Calu3 (cell line): ENCODE results near the gene RARA. TPM values are rescaled to one million over a fixed set of nuclear protein-coding genes. Genes with fewer than 3 reads are reported as not detected.

Experiments
- BruUV-seq: library from RNA; stranded (reverse); fragments of 400-500 nt; replicated peaks from 2 replicates; lab custom pipeline; 2021; lab: Mats Ljungman, UMichigan
- CTCF ChIA-PET: fragments of 300-600 bp; sonication (Branson Sonifier 250); formaldehyde crosslinking; loops from one replicate; lab custom pipeline; 2022; ENCODE audit warnings: antibody characterized with exemption; lab: Charles Lee
- DNase-seq: peaks from one replicate; pipeline ENCODE4 v3.0.0; 2022
- H3K27ac Mint-ChIP-seq: one replicate; pipeline ENCODE4 v1.8.0; 2022; ENCODE audit warnings: mixed read lengths; ENCODE audit not compliant: unreplicated experiment
- H3K27me3 Mint-ChIP-seq: one replicate; pipeline ENCODE4 v1.8.0; 2022; ENCODE audit warnings: mixed read lengths; ENCODE audit not compliant: unreplicated experiment
- H3K36me3 Mint-ChIP-seq: one replicate; pipeline ENCODE4 v1.8.0; 2022; ENCODE audit warnings: mild to moderate bottlenecking, moderate library complexity, mixed read lengths; ENCODE audit not compliant: insufficient read depth, unreplicated experiment
- H3K4me1 Mint-ChIP-seq: one replicate; pipeline ENCODE4 v1.8.0; 2022; ENCODE audit warnings: mild to moderate bottlenecking, low read depth, mixed read lengths; ENCODE audit not compliant: unreplicated experiment
- H3K4me3 Mint-ChIP-seq: one replicate; pipeline ENCODE4 v1.8.0; 2022; ENCODE audit warnings: mild to moderate bottlenecking, low read depth, moderate library complexity, mixed read lengths; ENCODE audit not compliant: unreplicated experiment
- H3K9me3 Mint-ChIP-seq: one replicate; pipeline ENCODE4 v1.8.0; 2022; ENCODE audit warnings: low read depth, mixed read lengths; ENCODE audit not compliant: unreplicated experiment
- intact Hi-C: fragments of 100-400 bp; cut with micrococcal nuclease; formaldehyde crosslinking; loops from one replicate; pipeline ENCODE4 v1.10.0; 2022; ENCODE audit not compliant: unreplicated experiment
- total RNA-seq: library from RNA; stranded (reverse); gene quantifications from 2 replicates; pipeline ENCODE4 v1.2.3, GENCODE V29; 2022
- TF ChIP-seq, protein P1 (sequence below): fragments of 200-600 bp; IDR thresholded peaks from one replicate; pipeline ENCODE4 v1.8.0; 2022; ENCODE audit warnings: antibody characterized with exemption; ENCODE audit not compliant: unreplicated experiment

Gene RARA
- total RNA-seq, 1 experiment from 2014 or later, result 150 TPM

DNA sequence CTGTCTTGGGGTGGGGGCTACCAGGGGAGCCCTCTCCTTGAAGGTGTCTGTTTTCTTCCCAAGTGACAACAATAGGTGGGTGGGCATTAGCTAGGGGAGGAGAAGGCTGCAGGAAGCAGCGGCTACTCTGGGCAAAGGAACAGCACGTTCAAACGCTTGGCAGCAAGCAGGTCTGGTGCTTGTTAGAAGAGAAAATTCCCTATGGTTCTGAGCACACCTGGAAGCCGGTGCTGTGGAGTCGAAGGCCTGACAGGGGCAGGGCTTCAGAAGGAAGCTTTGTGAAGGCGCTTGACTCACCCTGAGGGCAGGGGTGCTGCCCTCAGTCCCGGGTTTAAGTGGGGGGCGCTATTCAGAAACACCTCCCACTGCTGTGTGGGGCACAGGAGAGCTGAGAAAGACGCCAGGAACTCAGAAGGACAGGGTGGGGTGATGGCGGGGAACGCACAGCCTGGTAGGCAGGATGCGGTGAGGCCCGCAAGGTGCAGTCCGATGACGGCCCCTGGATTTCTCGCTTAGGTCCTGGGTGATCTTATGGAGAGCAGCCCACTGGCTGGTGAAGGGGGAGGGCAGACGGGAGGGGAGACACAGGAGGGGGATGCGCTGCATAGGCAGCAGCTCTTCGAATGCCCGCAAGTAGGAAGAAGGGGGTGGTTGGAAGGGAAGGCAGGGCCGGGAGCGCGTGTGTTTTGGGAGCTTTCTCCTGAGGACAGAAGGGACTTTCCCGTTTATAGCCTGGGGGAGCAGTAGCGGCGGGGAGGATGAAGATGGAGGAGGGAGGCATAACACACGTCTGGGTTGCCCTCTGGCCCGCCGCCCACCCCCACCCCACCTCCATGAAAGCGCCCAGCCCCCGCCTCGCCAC is 52.3 kb downstream of the RARA start:
- peaks cover 56% of the 10 kb centered on the region for H3K36me3 Mint-ChIP-seq
- intact Hi-C loops, result no loop called here
- CTCF ChIA-PET, result interaction anchor here (0.5 to 37.0 kb wide), 24 partner anchors 9 to 934 kb away, joined by 3 to 1520 read pairs (median 8); partner anchors contain the start of genes RARA, TOP2A and WIPF2
- peaks cover 39% of the 10 kb centered on the region for H3K4me1 Mint-ChIP-seq
- TF ChIP-seq, protein P1, sequence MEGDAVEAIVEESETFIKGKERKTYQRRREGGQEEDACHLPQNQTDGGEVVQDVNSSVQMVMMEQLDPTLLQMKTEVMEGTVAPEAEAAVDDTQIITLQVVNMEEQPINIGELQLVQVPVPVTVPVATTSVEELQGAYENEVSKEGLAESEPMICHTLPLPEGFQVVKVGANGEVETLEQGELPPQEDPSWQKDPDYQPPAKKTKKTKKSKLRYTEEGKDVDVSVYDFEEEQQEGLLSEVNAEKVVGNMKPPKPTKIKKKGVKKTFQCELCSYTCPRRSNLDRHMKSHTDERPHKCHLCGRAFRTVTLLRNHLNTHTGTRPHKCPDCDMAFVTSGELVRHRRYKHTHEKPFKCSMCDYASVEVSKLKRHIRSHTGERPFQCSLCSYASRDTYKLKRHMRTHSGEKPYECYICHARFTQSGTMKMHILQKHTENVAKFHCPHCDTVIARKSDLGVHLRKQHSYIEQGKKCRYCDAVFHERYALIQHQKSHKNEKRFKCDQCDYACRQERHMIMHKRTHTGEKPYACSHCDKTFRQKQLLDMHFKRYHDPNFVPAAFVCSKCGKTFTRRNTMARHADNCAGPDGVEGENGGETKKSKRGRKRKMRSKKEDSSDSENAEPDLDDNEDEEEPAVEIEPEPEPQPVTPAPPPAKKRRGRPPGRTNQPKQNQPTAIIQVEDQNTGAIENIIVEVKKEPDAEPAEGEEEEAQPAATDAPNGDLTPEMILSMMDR, result no peak
- H3K9me3 Mint-ChIP-seq, result no peaks in the 10 kb centered on the region
- peaks cover 9% of the 10 kb centered on the region for H3K27me3 Mint-ChIP-seq
- H3K4me3 Mint-ChIP-seq, result peak overlapping the region; percentile 81
- TSS peak; percentile 59 for BruUV-seq
- no peak overlapping the region for H3K27ac Mint-ChIP-seq
- DNase-seq, result no peak

DNA sequence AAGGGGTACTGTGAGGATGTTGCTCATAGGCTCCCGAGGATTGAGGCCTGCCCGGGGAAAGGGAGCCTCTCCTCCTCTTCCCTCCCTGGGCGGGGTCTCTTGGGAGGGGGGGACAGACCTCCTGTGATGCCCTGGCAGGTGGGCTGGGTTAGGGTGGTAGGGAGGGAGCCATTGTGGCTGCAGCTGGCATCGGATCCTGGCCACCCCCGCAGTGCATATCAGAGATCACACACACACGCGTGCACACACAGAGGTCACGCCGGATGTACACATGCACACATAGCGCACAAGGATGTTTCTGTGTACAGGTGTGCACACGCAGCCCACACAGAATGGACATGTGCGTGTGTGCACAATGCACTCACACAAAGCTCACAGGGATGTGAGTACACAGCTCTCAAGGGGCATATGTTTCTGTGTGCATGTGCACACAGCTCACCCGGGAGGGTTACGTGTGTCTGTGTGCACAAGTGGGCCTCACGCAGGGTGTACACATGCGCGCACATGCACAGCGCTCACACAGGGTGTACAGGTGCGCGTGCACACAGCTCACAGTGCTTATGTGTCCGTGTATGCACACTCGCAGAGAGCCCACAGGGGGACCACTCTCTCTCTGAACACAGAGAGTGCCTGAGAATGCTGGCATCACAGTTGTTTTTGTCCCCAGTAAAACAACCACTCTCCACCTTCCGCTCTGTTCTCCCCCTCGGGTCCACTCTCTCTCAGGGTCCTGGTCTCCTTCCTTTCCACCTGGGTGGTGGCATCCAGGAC is 53.1 kb downstream of the RARA start:
- H3K27me3 Mint-ChIP-seq, result peaks cover 9% of the 10 kb centered on the region
- H3K9me3 Mint-ChIP-seq, result no peaks in the 10 kb centered on the region
- DNase-seq, result no peak
- TF ChIP-seq, protein P1, result no peak
- no peak overlapping the region for H3K27ac Mint-ChIP-seq
- peaks cover 39% of the 10 kb centered on the region for H3K4me1 Mint-ChIP-seq
- CTCF ChIA-PET, result interaction anchor here (0.5 to 37.0 kb wide), 44 partner anchors 7 to 632 kb away, joined by 3 to 1520 read pairs (median 4); partner anchors contain the start of genes CDC6, IGFBP4, RARA and TOP2A
- peak overlapping the region; percentile 81 for H3K4me3 Mint-ChIP-seq
- intact Hi-C loops, result loop anchor here (1.0 kb wide), 1 partner anchor 198 kb away; no protein-coding TSS in a partner anchor
- H3K36me3 Mint-ChIP-seq, result peaks cover 48% of the 10 kb centered on the region
- BruUV-seq, result no TSS peak

DNA sequence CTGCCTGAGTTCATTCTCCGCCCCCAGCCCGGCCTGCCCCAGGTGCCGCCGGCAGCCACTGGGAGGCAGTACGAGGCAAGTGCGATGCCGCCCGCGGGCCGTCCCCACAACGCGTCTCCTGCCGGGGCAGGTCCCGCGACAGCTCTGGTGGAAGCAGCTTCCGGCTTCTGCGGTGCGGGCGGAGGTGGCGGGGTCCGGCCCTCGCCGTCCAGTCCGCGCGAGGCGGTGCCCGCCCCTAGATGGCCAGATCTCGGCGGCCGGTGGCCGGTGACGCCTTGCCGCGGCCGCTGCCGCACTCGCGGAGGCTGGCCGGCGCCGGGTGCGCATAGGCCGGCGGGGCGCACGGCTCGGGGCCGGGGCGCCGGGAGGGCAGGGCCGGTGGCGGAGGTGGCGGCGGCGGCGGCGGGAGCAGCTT is 53.7 kb downstream of the RARA start:
- TF ChIP-seq, protein P1, result no peak
- Mint-ChIP-seq H3K4me1 (peaks cover 39% of the 10 kb centered on the region), H3K4me3 (peak overlapping the region; percentile 81), H3K27me3 (peaks cover 9% of the 10 kb centered on the region), H3K9me3 (no peaks in the 10 kb centered on the region), H3K27ac (no peak overlapping the region), H3K36me3 (peaks cover 43% of the 10 kb centered on the region)
- no TSS peak for BruUV-seq
- CTCF ChIA-PET, result interaction anchor here (0.5 to 37.0 kb wide), 40 partner anchors 8 to 456 kb away, joined by 3 to 1520 read pairs (median 4); partner anchors contain the start of genes CDC6, IGFBP4, RARA and TOP2A
- DNase-seq, result peak; percentile 100
- intact Hi-C loops, result loop anchor here (1.0 kb wide), 2 partner anchors 164 to 198 kb away; no protein-coding TSS in a partner anchor
